Measurements from ENCODE around the gene MAPK9. TPM values are rescaled to one million over a fixed set of nuclear protein-coding genes. Genes with fewer than 3 reads are reported as not detected.

MAPK9 gene
- total and polyA plus RNA-seq, 12 donors = 13.9 to 47.4 (median 40.3) TPM

GRCh38 chr5:180233729-180234128, 58.2 kb downstream of the MAPK9 start:
- no peak for TF ChIP-seq CTCF (IDR thresholded peaks at IDR 0.05)
- no peaks in the 10 kb centered on the region for H3K4me1 ChIP-seq
- DNase-seq (no peak), ATAC-seq (no peak)
- peaks cover 0 to 91% (median 65%) of the 10 kb centered on the region in 9 donors for H3K36me3 ChIP-seq
- no peak overlapping the region for H3K27ac ChIP-seq
- H3K4me3 ChIP-seq = no peak overlapping the region
- H3K9me3 ChIP-seq = peaks cover 0 to 56% (median 4%) of the 10 kb centered on the region in 11 donors
- WGBS, 2 donors = 90 to 92% methylated on average over 11 of the region's 11 CpGs
- intact Hi-C loops (cut with DNase I) = no loop called here
- no peaks in the 10 kb centered on the region for H3K27me3 ChIP-seq

- no peak for DNase-seq
- no peak for TF ChIP-seq CTCF (IDR thresholded peaks at IDR 0.05)
- Histone ChIP-seq H3K27me3 (no peaks in the 10 kb centered on the region), H3K9me3 (peaks cover 0 to 77% (median 18%) of the 10 kb centered on the region in 11 donors), H3K27ac (no peak overlapping the region), H3K4me3 (no peak overlapping the region), H3K4me1 (no peaks in the 10 kb centered on the region), H3K36me3 (peaks cover 0 to 63% (median 30%) of the 10 kb centered on the region in 9 donors)
- intact Hi-C loops (cut with DNase I) = no loop called here
- WGBS, 2 donors = 87 to 92% methylated on average over 7 of the region's 7 CpGs
- no peak for ATAC-seq
Measured at GRCh38 chr5:180230017-180230416, 61.9 kb downstream of the MAPK9 start.

- intact Hi-C loops (cut with DNase I) = no loop called here
- Histone ChIP-seq H3K27ac (no peak overlapping the region), H3K27me3 (no peaks in the 10 kb centered on the region), H3K9me3 (peaks cover 0 to 100% (median 50%) of the 10 kb centered on the region in 11 donors), H3K36me3 (peaks cover 0 to 10% (median 0%) of the 10 kb centered on the region in 9 donors), H3K4me1 (no peaks in the 10 kb centered on the region), H3K4me3 (no peak overlapping the region)
- 95 to 96% methylated on average over 11 of the region's 11 CpGs for WGBS, 2 donors
- TF ChIP-seq CTCF (IDR thresholded peaks at IDR 0.05) = no peak
- ATAC-seq (no peak), DNase-seq (no peak)
Measured at GRCh38 chr5:180222056-180222455, 69.8 kb downstream of the MAPK9 start.

- DNase-seq (no peak), ATAC-seq (no peak)
- intact Hi-C loops (cut with DNase I) = loop anchor here in 1 of 10 donors (10.0 kb wide), 1 partner anchor 83 kb away; no protein-coding TSS in a partner anchor
- H3K4me1 ChIP-seq = no peaks in the 10 kb centered on the region
- 94 to 95% methylated on average over 5 of the region's 5 CpGs for WGBS, 2 donors
- no peaks in the 10 kb centered on the region for H3K36me3 ChIP-seq
- peaks cover 0 to 82% (median 34%) of the 10 kb centered on the region in 11 donors for H3K9me3 ChIP-seq
- no peak overlapping the region for H3K27ac ChIP-seq
- no peak for TF ChIP-seq CTCF (IDR thresholded peaks at IDR 0.05)
- H3K4me3 ChIP-seq = no peak overlapping the region
- H3K27me3 ChIP-seq = peaks cover 0 to 3% (median 0%) of the 10 kb centered on the region in 7 donors
Measured at GRCh38 chr5:180217797-180218196, 74.1 kb downstream of the MAPK9 start.

Data from heart right ventricle (tissue), 16 donors.